WTC11 (cell line): ENCODE results near the gene P4HB.

ENCODE experiments used
- CTCF ChIP-seq: fragments of 200-600 bp; IDR thresholded peaks from 2 replicates; pipeline ENCODE4 v1.8.0; 2022; ENCODE audit warnings: antibody characterized with exemption
- MYBL2 ChIP-seq: sonication (generic); formaldehyde crosslinking; IDR thresholded peaks from 2 replicates; pipeline ENCODE4 v1.8.1; 2023; ENCODE audit warnings: mild to moderate bottlenecking, moderate library complexity, missing genetic modification reagents
- ZNF219 ChIP-seq: sonication (generic); formaldehyde crosslinking; IDR thresholded peaks from 2 replicates; pipeline ENCODE4 v1.8.0; 2023; ENCODE audit warnings: missing genetic modification reagents, mild to moderate bottlenecking, borderline replicate concordance

- no peak for TF ChIP-seq ZNF219 (CRISPR knock-in tag)
- TF ChIP-seq CTCF: no peak
- TF ChIP-seq MYBL2: no peak
Measured at GRCh38 chr17:81851423-81851822, 8.9 kb downstream of the P4HB start.
